OCI-LY1 (cell line): Measurements from ENCODE around the gene DNAH12.
A peak's percentile ranks its signal among the peaks of the same experiment; 100 is the strongest.

ENCODE experiments used
- H2AFZ ChIP-seq: fragments of 200-600 bp; sonication (generic), shearing (Covaris generic); 2 replicates; pipeline ENCODE4 v1.6.0; 2014; ENCODE audit warnings: antibody characterized with exemption, mild to moderate bottlenecking, low read length
- H3F3A ChIP-seq: fragments of 200-600 bp; sonication (generic), shearing (Covaris generic); 2 replicates; pipeline ENCODE4 v1.6.0; 2014; ENCODE audit warnings: mild to moderate bottlenecking, antibody characterized with exemption, low read length, moderate library complexity; ENCODE audit not compliant: insufficient read depth
- H3K27ac ChIP-seq: fragments of 200-600 bp; sonication (generic); 2 replicates; pipeline ENCODE4 v1.5.1; 2014; ENCODE audit warnings: low read length, mixed run types, mild to moderate bottlenecking, low read depth; ENCODE audit not compliant: poor library complexity, severe bottlenecking
- H3K27me3 ChIP-seq: fragments of 200-600 bp; sonication (generic); 2 replicates; pipeline ENCODE4 v1.6.0; 2014; ENCODE audit warnings: antibody characterized with exemption, mild to moderate bottlenecking, low read length, moderate library complexity; ENCODE audit not compliant: insufficient read depth
- H3K36me3 ChIP-seq: fragments of 200-600 bp; sonication (generic); 2 replicates; pipeline ENCODE4 v1.6.1; 2014; ENCODE audit warnings: mild to moderate bottlenecking, antibody characterized with exemption, low read length, moderate library complexity, mixed read lengths; ENCODE audit not compliant: insufficient read depth
- H3K4me1 ChIP-seq: fragments of 200-600 bp; sonication (generic); 2 replicates; pipeline ENCODE4 v1.5.1; 2014; ENCODE audit warnings: mild to moderate bottlenecking, low read length, moderate library complexity; ENCODE audit not compliant: insufficient read depth, severe bottlenecking
- H3K4me2 ChIP-seq: fragments of 200-600 bp; sonication (generic), shearing (Covaris generic); 2 replicates; pipeline ENCODE4 v1.6.1; 2014; ENCODE audit warnings: low read length
- H3K4me3 ChIP-seq: fragments of 200-600 bp; sonication (generic); 2 replicates; pipeline ENCODE4 v1.5.1; 2014; ENCODE audit warnings: low read length, low read depth, mild to moderate bottlenecking, mixed read lengths; ENCODE audit not compliant: poor library complexity, severe bottlenecking
- H3K79me2 ChIP-seq: fragments of 200-600 bp; shearing (Covaris generic); 2 replicates; pipeline ENCODE4 v1.6.1; 2016; ENCODE audit warnings: mixed run types, low read length, mixed read lengths; ENCODE audit not compliant: insufficient read depth
- H3K9ac ChIP-seq: fragments of 200-600 bp; sonication (generic), shearing (Covaris generic); 2 replicates; pipeline ENCODE4 v1.6.1; 2014; ENCODE audit warnings: mild to moderate bottlenecking, low read length, mixed read lengths
- H3K9me2 ChIP-seq: fragments of 200-600 bp; sonication (generic), shearing (Covaris generic); 2 replicates; pipeline ENCODE4 v1.6.1; 2014; ENCODE audit warnings: low read depth, mild to moderate bottlenecking, low read length, mixed read lengths
- H3K9me3 ChIP-seq: fragments of 200-600 bp; shearing (Covaris generic); 2 replicates; pipeline ENCODE4 v1.6.1; 2014; ENCODE audit warnings: low read length, mixed read lengths
- H4K20me1 ChIP-seq: fragments of 200-600 bp; sonication (generic), shearing (Covaris generic); 2 replicates; pipeline ENCODE4 v1.6.0; 2016; ENCODE audit warnings: mild to moderate bottlenecking, low read length; ENCODE audit not compliant: insufficient read depth
- CTCF ChIP-seq: fragments of 200-600 bp; sonication (generic), shearing (Covaris generic); IDR thresholded peaks from 2 replicates; pipeline ENCODE4 v1.5.1; 2017; ENCODE audit warnings: mild to moderate bottlenecking, antibody characterized with exemption, low read length, moderate library complexity, mixed read lengths
- EZH2 ChIP-seq: fragments of 200-600 bp; sonication (generic), shearing (Covaris generic); IDR thresholded peaks from 2 replicates; pipeline ENCODE4 v1.8.0; 2017; ENCODE audit warnings: borderline replicate concordance, mixed run types, mild to moderate bottlenecking, antibody characterized with exemption, low read length, moderate library complexity, mixed read lengths

DNAH12 gene

GRCh38 chr3:57572096-57572495 is 28.0 kb upstream of the DNAH12 start:
- H3K36me3 ChIP-seq: peaks cover 85% of the 10 kb centered on the region
- no peaks in the 10 kb centered on the region for H3K9me3 ChIP-seq
- no peaks in the 10 kb centered on the region for H4K20me1 ChIP-seq
- 0 out of 2 replicates have a peak, but pooled peaks cover 3% of the 10 kb centered on the region for H3K79me2 ChIP-seq
- no peaks in the 10 kb centered on the region for H3K4me1 ChIP-seq
- H3K27ac ChIP-seq: no peak overlapping the region
- no peaks in the 10 kb centered on the region for H3K9me2 ChIP-seq
- no peak overlapping the region for H3K4me3 ChIP-seq
- H3K9ac ChIP-seq: no peak overlapping the region
- H3F3A ChIP-seq: no peaks in the 10 kb centered on the region
- TF ChIP-seq EZH2 (no peak), CTCF (no peak)
- no peak overlapping the region for H2AFZ ChIP-seq
- no peaks in the 10 kb centered on the region for H3K27me3 ChIP-seq
- H3K4me2 ChIP-seq: no peak overlapping the region

- no peaks in the 10 kb centered on the region for H3K9me3 ChIP-seq
- H3K79me2 ChIP-seq: 0 out of 2 replicates have a peak, but pooled peaks cover 3% of the 10 kb centered on the region
- no peak for TF ChIP-seq EZH2
- H3K9ac ChIP-seq: no peak overlapping the region
- no peak overlapping the region for H3K27ac ChIP-seq
- H3K4me1 ChIP-seq: no peaks in the 10 kb centered on the region
- H3K4me3 ChIP-seq: no peak overlapping the region
- no peak overlapping the region for H2AFZ ChIP-seq
- no peaks in the 10 kb centered on the region for H3K27me3 ChIP-seq
- no peaks in the 10 kb centered on the region for H4K20me1 ChIP-seq
- no peaks in the 10 kb centered on the region for H3F3A ChIP-seq
- H3K36me3 ChIP-seq: peaks cover 82% of the 10 kb centered on the region
- no peaks in the 10 kb centered on the region for H3K9me2 ChIP-seq
- H3K4me2 ChIP-seq: no peak overlapping the region
Measured at GRCh38 chr3:57570878-57571277, 26.7 kb upstream of the DNAH12 start.

- Histone ChIP-seq H3K79me2 (0 out of 2 replicates have a peak, but pooled peaks cover 3% of the 10 kb centered on the region), H3K9ac (no peak overlapping the region), H3K4me1 (no peaks in the 10 kb centered on the region), H3K36me3 (peaks cover 79% of the 10 kb centered on the region), H2AFZ (no peak overlapping the region), H3K9me3 (no peaks in the 10 kb centered on the region), H3F3A (no peaks in the 10 kb centered on the region), H3K27me3 (no peaks in the 10 kb centered on the region), H3K27ac (no peak overlapping the region), H3K4me2 (no peak overlapping the region), H4K20me1 (no peaks in the 10 kb centered on the region), H3K9me2 (no peaks in the 10 kb centered on the region), H3K4me3 (no peak overlapping the region)
- TF ChIP-seq CTCF (no peak), EZH2 (no peak)
Measured at GRCh38 chr3:57569859-57570450, 25.8 kb upstream of the DNAH12 start.

- Histone ChIP-seq H4K20me1 (no peaks in the 10 kb centered on the region), H2AFZ (no peak overlapping the region), H3K9me3 (no peaks in the 10 kb centered on the region), H3K9me2 (no peaks in the 10 kb centered on the region), H3K79me2 (peaks cover 60% of the 10 kb centered on the region), H3F3A (no peaks in the 10 kb centered on the region; the same call in 1 of the 2 replicates), H3K4me1 (peaks cover 43% of the 10 kb centered on the region), H3K36me3 (peaks cover 64% of the 10 kb centered on the region), H3K27ac (no peak overlapping the region), H3K4me2 (peak overlapping the region; percentile 76), H3K4me3 (peak overlapping the region; percentile 75), H3K9ac (no peak overlapping the region), H3K27me3 (no peaks in the 10 kb centered on the region)
- TF ChIP-seq CTCF: no peak
- TF ChIP-seq EZH2: no peak
Measured at GRCh38 chr3:57559526-57559925, 15.4 kb upstream of the DNAH12 start.
